Thyroid gland (tissue), 4 donors: ENCODE results near the gene PAFAH1B1. TPM values are rescaled to one million over a fixed set of nuclear protein-coding genes. Genes with fewer than 3 reads are reported as not detected.
A peak's percentile ranks its signal among the peaks of the same experiment; 100 is the strongest.

Source experiments
- DNase-seq, 2 donors: peaks; one replicate each; pipeline ENCODE4 v3.0.0-alpha.2; 2019
- H3K27ac ChIP-seq, 3 donors: fragments of 200-600 bp; sonication (generic); 1 replicate in 2 of 3; 2 replicates in 1 of 3; pipeline ENCODE4 v1.5.1; 2016 to 2019; ENCODE audit warnings: mild to moderate bottlenecking in 1 of 3, moderate library complexity in 1 of 3
- H3K27me3 ChIP-seq: fragments of 200-600 bp; sonication (generic); one replicate; pipeline ENCODE4 v1.5.1; 2019
- H3K36me3 ChIP-seq, 2 donors: fragments of 200-600 bp; sonication (generic); one replicate each; pipeline ENCODE4 v1.5.1; 2016 to 2019
- H3K4me1 ChIP-seq, 2 donors: fragments of 200-600 bp; sonication (generic); one replicate each; pipeline ENCODE4 v1.5.1; 2017 to 2019
- H3K4me3 ChIP-seq, 3 donors: fragments of 200-600 bp; sonication (generic); replicated peaks in 1 of 3; 1 replicate in 2 of 3; 2 replicates in 1 of 3; pipeline ENCODE4 v1.5.1; 2016; ENCODE audit warnings: mild to moderate bottlenecking in 1 of 3
- H3K9me3 ChIP-seq: fragments of 200-600 bp; sonication (generic); one replicate; pipeline ENCODE4 v1.5.1; 2017
- CTCF ChIP-seq, 6 experiments: fragments of 200-600 bp in 3 of 6; fragments of 450-650 bp in 3 of 6; sonication (generic) in 3 of 6; IDR thresholded peaks; one replicate each; pipeline ENCODE4 v1.5.1; 2016 to 2019; ENCODE audit warnings: antibody characterized with exemption in 6 of 6, mild to moderate bottlenecking in 2 of 6, inconsistent platforms in 1 of 6, moderate library complexity in 1 of 6
- POLR2A ChIP-seq, 2 donors: fragments of 450-650 bp; IDR thresholded peaks; one replicate each; pipeline ENCODE4 v1.6.1; 2017; ENCODE audit warnings: antibody characterized with exemption in 2 of 2, mild to moderate bottlenecking in 2 of 2, moderate library complexity in 1 of 2
- WGBS, 2 donors: methylation state at CpG; one replicate each; pipeline ENCODE4 v1.1.5; 2017; 5-methylcytosine and 5-hydroxymethylcytosine counted together
- intact Hi-C: fragments of 100-400 bp; cut with DNase I; formaldehyde crosslinking; loops from one replicate; pipeline ENCODE4 v1.15.1; 2023
- total RNA-seq, 4 donors: library from RNA; depleted of rRNA; stranded (reverse); fragments of >200 nt; gene quantifications; one replicate each; pipeline ENCODE4 v1.2.3, GENCODE V29; 2016

The PAFAH1B1 gene
- total RNA-seq, 4 donors from 2014 or later, result 102 to 184 (median 109) TPM

DNA sequence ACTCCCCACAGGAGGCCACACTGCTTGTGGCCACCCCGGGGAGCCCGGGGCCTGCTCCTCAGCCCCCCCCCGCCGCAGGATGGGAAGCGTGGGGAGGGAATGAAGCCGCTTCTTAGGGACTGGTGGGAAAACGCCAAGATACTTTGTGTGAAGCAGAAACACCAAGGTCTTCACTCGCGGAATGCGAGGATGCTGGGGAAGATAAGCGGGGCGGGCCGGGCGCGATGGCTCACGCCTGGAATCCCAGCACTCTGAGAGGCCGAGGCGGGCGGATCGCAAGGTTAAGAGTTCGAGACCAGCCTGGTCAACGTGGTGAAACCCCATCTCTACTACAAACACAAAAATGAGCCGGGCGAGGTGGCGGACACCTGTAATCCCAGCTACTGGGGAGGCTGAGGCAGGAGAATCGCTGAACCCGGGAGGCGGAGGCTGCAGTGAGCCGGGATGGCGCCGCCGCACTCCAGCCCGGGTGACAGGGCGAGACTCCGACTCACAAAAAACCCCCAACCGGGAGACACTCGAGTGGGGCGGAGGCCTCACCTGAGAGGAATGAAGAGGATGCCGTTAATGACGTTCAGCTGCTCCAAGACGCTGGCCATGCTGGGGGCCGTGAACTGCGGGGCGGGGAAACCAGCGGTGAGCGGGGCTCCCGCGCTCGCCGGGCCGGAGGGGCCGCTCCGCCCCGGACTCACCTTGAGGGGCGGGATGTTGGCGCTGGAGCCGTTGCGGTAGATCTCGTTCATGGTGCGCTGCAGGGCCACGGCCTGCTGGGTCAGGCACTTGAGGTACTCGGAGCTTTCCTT lies 97.8 kb downstream of the PAFAH1B1 start:
- intact Hi-C loops, result loop anchor here (10.0 kb wide), 1 partner anchor 96 kb away; the partner anchor contains the start of gene PAFAH1B1
- Histone ChIP-seq H3K27ac (peak overlapping the region in 2 of 3 donors; percentile 95 to 97), H3K4me3 (no peak overlapping the region), H3K27me3 (no peaks in the 10 kb centered on the region), H3K9me3 (no peaks in the 10 kb centered on the region), H3K4me1 (peaks cover 38 to 42% of the 10 kb centered on the region in 2 donors), H3K36me3 (peaks cover 35 to 44% of the 10 kb centered on the region in 2 donors)
- DNase-seq, result no peak
- WGBS, 2 donors, result 93 to 95% methylated on average over 54 to 62 of the region's 62 CpGs
- TF ChIP-seq POLR2A (IDR thresholded peaks at IDR 0.05) (no peak), CTCF (IDR thresholded peaks at IDR 0.05) (no peak)

GRCh38 chr17:2691965-2692780 lies 98.7 kb downstream of the PAFAH1B1 start:
- H3K27me3 ChIP-seq, result no peaks in the 10 kb centered on the region
- intact Hi-C loops, result loop anchor here (10.0 kb wide), 1 partner anchor 97 kb away; the partner anchor contains the start of gene PAFAH1B1
- H3K36me3 ChIP-seq, result peaks cover 40 to 51% of the 10 kb centered on the region in 2 donors
- no peaks in the 10 kb centered on the region for H3K9me3 ChIP-seq
- H3K4me3 ChIP-seq, result no peak overlapping the region
- peaks cover 28 to 32% of the 10 kb centered on the region in 2 donors for H3K4me1 ChIP-seq
- no peak overlapping the region for H3K27ac ChIP-seq
- WGBS, 2 donors, result 87 to 91% methylated on average over 15 to 60 of the region's 71 CpGs
- TF ChIP-seq POLR2A (IDR thresholded peaks at IDR 0.05) (no peak), CTCF (IDR thresholded peaks at IDR 0.05) (no peak)
- DNase-seq, result no peak

GRCh38 chr17:2692781-2693135 lies 99.3 kb downstream of the PAFAH1B1 start:
- Histone ChIP-seq H3K27ac (no peak overlapping the region), H3K36me3 (peaks cover 44 to 54% of the 10 kb centered on the region in 2 donors), H3K27me3 (no peaks in the 10 kb centered on the region), H3K9me3 (no peaks in the 10 kb centered on the region), H3K4me1 (peaks cover 23 to 27% of the 10 kb centered on the region in 2 donors), H3K4me3 (no peak overlapping the region)
- TF ChIP-seq CTCF (IDR thresholded peaks at IDR 0.05) (no peak), POLR2A (IDR thresholded peaks at IDR 0.05) (no peak)
- WGBS, 2 donors, result 90 to 96% methylated on average over 4 to 14 of the region's 14 CpGs
- DNase-seq, result no peak
- intact Hi-C loops, result loop anchor here (10.0 kb wide), 1 partner anchor 98 kb away; the partner anchor contains the start of gene PAFAH1B1

DNA sequence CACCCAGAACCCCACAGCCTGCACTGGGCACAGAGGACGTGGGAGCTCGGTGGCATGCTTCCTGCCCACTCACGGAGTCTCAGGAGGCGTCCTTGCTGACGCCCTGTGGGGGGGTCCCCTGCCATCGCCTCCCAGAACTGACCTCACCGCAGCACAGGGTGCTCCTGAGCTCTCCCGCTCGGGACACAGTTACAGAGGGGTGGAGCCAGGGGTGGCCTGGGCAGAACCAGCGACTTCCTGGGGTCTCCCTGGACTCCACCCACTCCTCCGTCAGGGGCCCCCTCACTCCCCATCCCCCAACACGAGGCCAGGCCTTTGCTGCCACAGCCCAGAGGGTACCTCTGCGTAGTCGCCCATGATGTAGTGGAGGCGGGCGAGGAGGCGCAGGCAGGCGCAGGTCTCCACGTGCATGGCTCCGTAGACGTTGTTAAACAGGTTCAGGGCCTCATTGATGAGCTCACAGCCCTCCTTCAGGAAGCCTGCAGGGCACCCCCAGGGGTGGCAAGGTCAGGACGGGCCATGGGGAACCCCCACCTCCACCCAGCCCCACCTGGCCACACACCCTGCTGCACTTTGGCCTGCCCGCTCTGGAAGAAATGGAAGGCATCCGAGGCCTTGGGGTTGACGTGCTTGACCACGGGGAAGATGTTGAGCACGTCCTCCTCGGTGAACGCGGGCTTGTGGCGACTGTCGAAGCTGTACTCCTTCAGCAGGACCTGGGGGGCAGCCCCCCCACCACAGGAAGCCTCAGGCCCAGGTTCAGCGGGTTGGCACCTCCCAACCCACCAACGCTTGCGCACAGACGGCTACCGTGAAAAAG lies 100.3 kb downstream of the PAFAH1B1 start:
- H3K4me3 ChIP-seq, result no peak overlapping the region
- WGBS, 2 donors, result 95 to 96% methylated on average over 23 to 32 of the region's 37 CpGs

More for the DNA sequence above, 100.3 kb downstream of the PAFAH1B1 start:
- no peaks in the 10 kb centered on the region for H3K9me3 ChIP-seq
- intact Hi-C loops, result loop anchor here (10.0 kb wide), 1 partner anchor 99 kb away; the partner anchor contains the start of gene PAFAH1B1
- peaks cover 14 to 16% of the 10 kb centered on the region in 2 donors for H3K4me1 ChIP-seq
- no peak overlapping the region for H3K27ac ChIP-seq
- TF ChIP-seq CTCF (IDR thresholded peaks at IDR 0.05), result no peak
- no peak for TF ChIP-seq POLR2A (IDR thresholded peaks at IDR 0.05)
- peaks cover 51 to 62% of the 10 kb centered on the region in 2 donors for H3K36me3 ChIP-seq
- no peaks in the 10 kb centered on the region for H3K27me3 ChIP-seq
- DNase-seq, result no peak
